ENCODE data around the gene PTGDS.

Gene PTGDS

DNA sequence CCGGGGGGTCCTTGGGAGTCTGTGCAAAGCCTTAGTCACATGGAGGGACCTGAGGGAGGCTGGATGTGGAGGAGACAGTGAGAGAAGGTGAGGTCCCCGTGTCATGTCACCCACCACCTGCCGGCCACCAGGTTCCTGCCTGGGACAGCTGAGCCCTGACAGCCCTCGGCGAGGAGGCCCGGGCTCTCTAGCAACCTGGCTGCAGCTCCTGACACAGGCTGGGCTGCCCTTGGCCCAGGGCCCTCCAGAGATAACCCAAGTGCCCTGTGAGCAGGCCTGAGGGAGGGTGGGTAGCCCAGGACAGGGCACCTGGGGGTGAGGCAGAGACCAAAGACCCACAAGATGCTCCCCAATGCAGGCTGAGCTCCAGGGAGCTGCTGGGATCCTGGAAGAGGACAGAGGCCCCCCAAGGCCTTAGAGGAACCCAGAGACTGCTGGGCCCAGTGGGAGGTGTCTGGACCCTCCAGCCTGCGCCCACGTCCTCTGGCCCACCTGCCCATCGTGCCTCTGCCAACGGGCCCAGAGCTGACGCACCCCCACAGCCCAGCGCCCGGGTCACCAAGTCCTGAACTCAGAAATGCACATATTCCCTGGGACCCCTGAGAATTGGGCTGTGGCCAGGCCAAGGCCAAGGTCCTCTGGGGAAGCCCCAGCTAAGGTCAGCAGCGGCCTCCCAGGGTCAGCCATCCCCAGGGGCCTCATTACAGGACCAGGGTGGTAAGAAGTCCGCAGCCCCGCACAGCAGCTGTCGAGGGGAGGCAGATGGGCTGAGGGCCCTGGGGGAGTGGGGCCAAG lies 8.8 kb upstream of the PTGDS start:
- TF ChIP-seq, protein P1, sequence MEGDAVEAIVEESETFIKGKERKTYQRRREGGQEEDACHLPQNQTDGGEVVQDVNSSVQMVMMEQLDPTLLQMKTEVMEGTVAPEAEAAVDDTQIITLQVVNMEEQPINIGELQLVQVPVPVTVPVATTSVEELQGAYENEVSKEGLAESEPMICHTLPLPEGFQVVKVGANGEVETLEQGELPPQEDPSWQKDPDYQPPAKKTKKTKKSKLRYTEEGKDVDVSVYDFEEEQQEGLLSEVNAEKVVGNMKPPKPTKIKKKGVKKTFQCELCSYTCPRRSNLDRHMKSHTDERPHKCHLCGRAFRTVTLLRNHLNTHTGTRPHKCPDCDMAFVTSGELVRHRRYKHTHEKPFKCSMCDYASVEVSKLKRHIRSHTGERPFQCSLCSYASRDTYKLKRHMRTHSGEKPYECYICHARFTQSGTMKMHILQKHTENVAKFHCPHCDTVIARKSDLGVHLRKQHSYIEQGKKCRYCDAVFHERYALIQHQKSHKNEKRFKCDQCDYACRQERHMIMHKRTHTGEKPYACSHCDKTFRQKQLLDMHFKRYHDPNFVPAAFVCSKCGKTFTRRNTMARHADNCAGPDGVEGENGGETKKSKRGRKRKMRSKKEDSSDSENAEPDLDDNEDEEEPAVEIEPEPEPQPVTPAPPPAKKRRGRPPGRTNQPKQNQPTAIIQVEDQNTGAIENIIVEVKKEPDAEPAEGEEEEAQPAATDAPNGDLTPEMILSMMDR (IDR thresholded peaks at IDR 0.05; ENCODE audit: unreplicated experiment in 3 of 3), result no peak
- Mint-ChIP-seq H3K27me3 (ENCODE audit: low read depth) (peaks cover 6% of the 10 kb centered on the region), H3K36me3 (ENCODE audit: low read depth) (no peaks in the 10 kb centered on the region), H3K9me3 (no peaks in the 10 kb centered on the region), H3K4me3 (no peak overlapping the region), H3K27ac (no peak overlapping the region), H3K4me1 (peaks cover 5% of the 10 kb centered on the region)

DNA sequence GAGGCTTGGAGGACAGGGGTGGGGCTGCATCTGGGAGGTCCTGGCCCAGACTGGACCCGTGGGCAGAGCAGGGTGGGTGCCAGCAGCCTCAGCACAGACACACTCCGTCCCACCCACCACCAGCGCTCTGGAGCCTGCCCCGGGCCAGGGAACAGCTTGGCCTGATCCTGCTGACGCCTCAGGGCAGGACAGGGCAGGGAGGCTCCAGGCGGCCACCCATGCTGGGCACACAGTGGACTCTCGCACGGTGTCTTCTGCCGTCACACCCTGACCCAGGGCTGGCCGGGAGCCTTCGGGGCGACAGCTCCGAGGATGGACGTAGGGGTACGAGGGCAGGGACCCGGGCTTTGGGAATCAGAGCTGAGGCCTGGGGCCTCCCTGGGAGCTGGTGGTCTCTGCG lies 8.2 kb upstream of the PTGDS start:
- Mint-ChIP-seq H3K4me1 (peaks cover 5% of the 10 kb centered on the region), H3K27ac (no peak overlapping the region), H3K9me3 (no peaks in the 10 kb centered on the region), H3K27me3 (ENCODE audit: low read depth) (peaks cover 6% of the 10 kb centered on the region), H3K4me3 (no peak overlapping the region), H3K36me3 (ENCODE audit: low read depth) (no peaks in the 10 kb centered on the region)
- TF ChIP-seq, protein P1 (IDR thresholded peaks at IDR 0.05; ENCODE audit: unreplicated experiment in 3 of 3), result no peak

DNA sequence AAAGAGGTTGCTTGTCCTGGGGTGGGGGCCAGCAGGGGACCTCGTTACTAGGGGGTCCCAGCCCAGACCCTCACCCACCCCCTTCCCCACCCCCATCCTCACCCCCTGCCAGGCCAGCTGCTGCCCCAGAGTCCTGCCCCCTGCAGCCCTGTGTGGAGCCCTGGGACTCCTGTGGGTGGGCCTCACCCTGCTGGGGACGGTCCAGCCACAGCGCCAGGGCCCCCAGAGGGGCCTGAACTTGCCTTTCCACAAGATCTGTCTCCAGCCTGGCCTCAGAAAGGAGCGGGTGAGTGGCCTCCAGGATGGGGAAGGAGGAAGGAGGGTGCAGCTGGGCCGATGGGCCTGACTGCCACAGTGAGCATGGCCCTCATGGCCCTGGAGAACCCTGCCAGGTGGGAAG lies 7.5 kb upstream of the PTGDS start:
- Mint-ChIP-seq H3K27me3 (ENCODE audit: low read depth) (peaks cover 6% of the 10 kb centered on the region), H3K36me3 (ENCODE audit: low read depth) (no peaks in the 10 kb centered on the region), H3K27ac (no peak overlapping the region), H3K9me3 (no peaks in the 10 kb centered on the region), H3K4me3 (no peak overlapping the region), H3K4me1 (peaks cover 5% of the 10 kb centered on the region)
- TF ChIP-seq, protein P1 (IDR thresholded peaks at IDR 0.05; ENCODE audit: unreplicated experiment in 3 of 3), result no peak

DNA sequence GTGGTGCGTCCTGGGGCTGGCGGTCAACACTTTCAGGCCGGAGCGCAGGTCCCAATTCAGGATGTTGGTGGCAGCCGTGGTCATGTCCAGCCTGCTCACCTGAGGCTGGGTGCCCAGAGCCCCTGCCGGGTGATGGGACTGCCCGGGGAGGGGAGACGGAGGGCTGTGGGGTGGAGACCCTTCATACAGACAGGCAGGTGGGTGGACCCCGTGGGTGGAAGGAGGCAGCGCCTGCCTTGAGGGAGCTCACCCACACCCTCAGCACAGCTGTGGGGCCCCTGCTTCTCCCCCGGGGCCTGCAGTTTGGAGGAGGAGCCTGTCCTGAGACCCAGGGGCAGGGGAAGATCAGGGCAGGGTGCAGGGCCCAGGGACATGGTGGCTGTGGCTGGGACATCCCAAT lies 6.9 kb upstream of the PTGDS start:
- TF ChIP-seq, protein P1 (IDR thresholded peaks at IDR 0.05; ENCODE audit: unreplicated experiment in 3 of 3), result no peak
- no peaks in the 10 kb centered on the region for H3K9me3 Mint-ChIP-seq
- H3K4me1 Mint-ChIP-seq, result peaks cover 5% of the 10 kb centered on the region
- H3K36me3 Mint-ChIP-seq (ENCODE audit: low read depth), result no peaks in the 10 kb centered on the region
- no peak overlapping the region for H3K27ac Mint-ChIP-seq
- H3K4me3 Mint-ChIP-seq, result no peak overlapping the region
- H3K27me3 Mint-ChIP-seq (ENCODE audit: low read depth), result peaks cover 6% of the 10 kb centered on the region

DNA sequence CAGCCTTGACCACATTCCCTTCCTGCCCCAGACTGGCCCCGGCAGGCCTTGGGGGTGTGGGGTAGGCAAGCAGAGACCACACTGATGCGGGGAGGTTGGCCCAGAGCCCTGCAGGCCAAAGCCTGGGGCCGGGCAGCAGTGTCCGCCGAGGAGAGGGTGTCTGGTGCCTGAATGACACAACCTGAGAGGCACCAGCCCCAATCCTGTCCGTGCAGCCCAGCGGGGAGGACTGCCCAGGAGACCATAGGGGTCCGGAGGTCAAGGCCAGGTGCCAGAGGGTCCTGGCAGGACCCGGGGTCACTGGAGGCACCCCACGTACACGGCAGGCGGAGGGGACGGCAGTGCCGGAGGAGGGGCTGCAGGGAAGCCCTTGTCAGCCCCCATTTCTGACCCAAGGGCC lies 5.6 kb upstream of the PTGDS start:
- H3K36me3 Mint-ChIP-seq (ENCODE audit: low read depth), result no peaks in the 10 kb centered on the region
- no peaks in the 10 kb centered on the region for H3K9me3 Mint-ChIP-seq
- no peak overlapping the region for H3K27ac Mint-ChIP-seq
- H3K4me3 Mint-ChIP-seq, result no peak overlapping the region
- H3K27me3 Mint-ChIP-seq (ENCODE audit: low read depth), result no peaks in the 10 kb centered on the region
- TF ChIP-seq, protein P1 (IDR thresholded peaks at IDR 0.05; ENCODE audit: unreplicated experiment in 3 of 3), result no peak
- no peaks in the 10 kb centered on the region for H3K4me1 Mint-ChIP-seq

DNA sequence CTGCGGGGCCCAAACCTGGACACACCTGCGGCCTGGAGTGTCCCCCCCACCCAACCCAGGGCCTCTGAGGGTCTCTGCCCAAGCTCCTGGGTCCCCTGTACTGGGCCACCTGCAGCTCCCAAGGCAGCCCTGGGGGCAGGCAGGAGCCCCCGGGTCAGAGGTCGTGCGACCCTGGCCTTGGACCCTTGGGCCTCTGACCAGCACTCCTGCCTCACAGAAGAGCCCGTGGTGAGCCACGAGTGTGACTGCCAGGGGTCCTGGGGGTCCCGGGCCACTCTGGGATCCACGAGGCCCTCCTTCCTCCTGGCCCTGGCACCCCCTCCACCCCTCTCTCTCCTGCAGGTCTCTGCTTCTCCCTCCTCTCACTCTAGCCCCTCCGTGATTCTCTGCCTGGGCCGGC lies 5.0 kb upstream of the PTGDS start:
- Mint-ChIP-seq H3K9me3 (no peaks in the 10 kb centered on the region), H3K36me3 (ENCODE audit: low read depth) (no peaks in the 10 kb centered on the region), H3K4me3 (no peak overlapping the region), H3K4me1 (no peaks in the 10 kb centered on the region), H3K27ac (no peak overlapping the region), H3K27me3 (ENCODE audit: low read depth) (no peaks in the 10 kb centered on the region)
- TF ChIP-seq, protein P1 (IDR thresholded peaks at IDR 0.05; ENCODE audit: unreplicated experiment in 3 of 3), result no peak
